ENCODE data around the gene LRRC27. TPM values are rescaled to one million over a fixed set of nuclear protein-coding genes. Genes with fewer than 3 reads are reported as not detected.

The LRRC27 gene
- polyA plus RNA-seq, 4 donors, result 19.9 to 32.5 (median 26.5) TPM

DNA sequence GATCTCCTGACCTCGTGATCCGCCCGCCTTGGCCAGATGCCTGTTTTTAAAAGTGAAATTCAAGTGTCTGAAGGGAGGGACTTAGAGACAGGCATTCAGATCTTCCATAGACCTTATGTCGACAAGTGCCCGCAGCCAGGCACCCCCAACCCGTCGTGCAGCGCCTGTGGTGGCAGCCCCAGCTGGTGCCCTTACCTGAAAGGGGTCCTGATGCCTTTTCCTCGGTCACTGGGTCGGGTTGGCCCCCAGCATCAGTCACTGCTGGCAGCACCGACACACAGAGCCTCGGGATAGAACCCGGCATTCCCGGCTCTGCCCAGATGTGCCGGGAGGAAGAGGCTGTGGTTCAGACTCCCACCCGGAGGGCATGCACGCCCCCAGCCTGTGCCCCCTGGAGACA, 23.3 kb downstream of the LRRC27 start:
- no peak for DNase-seq (ENCODE audit: low read depth in 4 of 4, low spot score in 2 of 4)

DNA sequence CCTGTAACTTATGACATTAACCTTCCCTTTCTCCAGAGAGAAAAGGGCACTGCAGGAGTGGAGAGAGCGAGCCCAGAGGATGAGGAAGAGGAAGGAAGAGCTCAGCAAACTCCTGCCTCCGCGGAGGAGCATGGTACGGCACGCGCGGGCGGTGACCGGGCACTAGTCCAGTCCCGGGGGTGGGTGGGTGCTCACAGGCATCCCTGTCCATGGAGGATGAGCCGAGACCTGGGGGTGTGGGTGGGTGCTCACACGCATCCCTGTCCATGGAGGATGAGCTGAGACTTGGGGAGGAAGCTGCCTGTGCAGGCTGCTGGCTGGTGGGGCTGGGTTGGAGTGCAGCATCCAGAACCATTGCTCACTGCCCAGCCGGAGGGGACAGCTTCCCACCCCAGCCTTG, 23.8 kb downstream of the LRRC27 start:
- no peak for DNase-seq (ENCODE audit: low read depth in 4 of 4, low spot score in 2 of 4)

DNA sequence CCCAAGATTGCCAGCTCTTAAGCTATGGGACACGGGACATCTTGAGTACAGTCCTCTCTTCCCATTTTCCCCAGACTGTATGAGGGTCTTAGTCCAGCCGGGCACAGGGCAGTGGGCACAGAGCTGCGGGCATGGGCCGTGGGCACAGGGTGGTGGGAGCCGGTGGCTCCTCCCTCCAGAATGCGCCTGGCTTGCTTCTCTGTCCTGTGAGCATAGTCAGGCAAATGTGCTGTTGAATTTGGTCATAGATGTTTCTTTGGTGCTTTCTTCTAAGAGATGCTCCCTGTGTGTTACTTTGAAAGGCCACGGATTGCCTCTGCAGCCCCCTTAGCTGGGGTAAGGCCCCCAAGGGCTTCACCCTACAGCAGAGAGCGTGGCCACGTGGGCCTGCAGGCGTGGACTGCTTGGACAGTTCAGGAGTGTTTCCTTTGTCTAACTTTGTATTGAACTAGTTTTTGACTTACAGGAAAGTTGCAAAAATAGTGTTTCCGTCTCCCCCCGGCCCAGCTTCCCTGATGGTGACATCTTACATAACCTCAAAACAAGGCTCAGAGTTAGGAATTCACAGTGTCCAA, 24.7 kb downstream of the LRRC27 start:
- no peak for DNase-seq (ENCODE audit: low read depth in 4 of 4, low spot score in 2 of 4)

DNA sequence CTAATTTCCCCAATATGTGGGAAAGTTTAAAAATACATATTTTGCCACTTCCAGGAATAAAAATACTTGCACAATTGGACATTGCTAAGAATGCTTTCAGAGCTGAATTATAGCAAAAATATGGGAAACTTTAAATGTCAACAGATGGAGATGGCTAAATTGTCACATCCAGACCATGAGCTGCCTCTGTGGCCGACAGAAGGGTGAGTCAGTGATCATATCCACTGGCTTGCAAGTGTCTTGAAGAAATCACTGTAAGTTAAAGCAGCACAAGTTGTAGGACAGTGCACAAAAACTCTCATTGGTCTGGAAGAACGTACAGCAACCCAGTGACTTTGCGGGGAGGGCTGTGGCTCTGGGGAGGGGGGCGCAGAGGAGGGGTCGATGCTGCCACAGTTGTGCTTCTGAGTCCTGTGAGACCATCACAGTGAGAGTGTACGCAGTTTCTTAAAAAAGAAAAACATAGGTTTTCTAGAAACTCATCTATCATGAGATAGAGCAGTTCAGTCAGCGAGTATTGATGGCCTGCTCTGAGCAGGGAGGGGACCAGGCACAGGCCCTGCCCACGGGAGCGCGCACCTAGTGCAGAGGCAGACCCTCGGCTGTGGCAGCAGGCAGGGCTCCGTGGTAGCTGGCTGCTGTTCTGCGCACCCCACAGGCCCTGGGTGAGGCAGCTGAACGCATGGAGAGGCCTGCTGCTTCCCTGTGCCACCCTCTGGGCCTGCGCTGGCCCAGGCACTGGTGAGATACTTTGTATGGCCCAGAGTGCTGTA, 25.5 kb downstream of the LRRC27 start:
- DNase-seq (ENCODE audit: low read depth in 4 of 4, low spot score in 2 of 4), result no peak

DNA sequence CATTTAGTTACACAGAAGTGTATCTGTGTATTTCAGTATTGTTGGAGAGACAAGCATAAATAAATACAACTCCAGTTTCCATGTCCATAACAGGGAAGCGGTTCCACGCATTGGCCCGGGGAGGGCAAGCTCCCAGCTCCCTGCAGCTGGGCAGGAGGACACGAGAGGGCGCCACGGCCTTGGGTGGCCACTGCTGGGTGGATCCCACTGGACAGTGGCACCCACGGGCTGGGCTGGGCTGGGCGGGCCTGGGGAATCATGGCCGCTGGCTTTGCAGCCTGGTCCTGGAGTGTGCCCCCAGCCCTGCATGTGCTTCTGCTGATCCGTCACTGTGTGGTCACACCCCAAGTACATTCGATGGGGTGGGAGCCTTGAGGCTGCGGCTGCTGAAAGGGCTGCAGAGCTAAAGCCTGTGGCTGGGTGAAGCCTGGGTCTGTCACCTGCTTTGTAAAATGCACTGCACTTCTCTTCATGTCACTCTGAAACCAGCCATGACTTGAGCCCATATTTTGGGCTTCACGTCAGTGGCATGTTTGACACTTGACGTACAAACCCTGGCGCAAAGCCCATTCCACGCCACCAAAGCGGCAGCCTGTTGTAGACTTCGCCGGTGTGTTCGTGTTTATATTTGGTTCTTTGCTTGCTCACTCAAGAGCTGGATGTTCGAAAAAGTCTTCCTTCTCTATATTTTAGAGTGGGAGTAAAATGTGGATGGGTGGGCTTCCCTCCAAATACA, 27.5 kb downstream of the LRRC27 start:
- no peak for DNase-seq (ENCODE audit: low read depth in 4 of 4, low spot score in 2 of 4)

DNA sequence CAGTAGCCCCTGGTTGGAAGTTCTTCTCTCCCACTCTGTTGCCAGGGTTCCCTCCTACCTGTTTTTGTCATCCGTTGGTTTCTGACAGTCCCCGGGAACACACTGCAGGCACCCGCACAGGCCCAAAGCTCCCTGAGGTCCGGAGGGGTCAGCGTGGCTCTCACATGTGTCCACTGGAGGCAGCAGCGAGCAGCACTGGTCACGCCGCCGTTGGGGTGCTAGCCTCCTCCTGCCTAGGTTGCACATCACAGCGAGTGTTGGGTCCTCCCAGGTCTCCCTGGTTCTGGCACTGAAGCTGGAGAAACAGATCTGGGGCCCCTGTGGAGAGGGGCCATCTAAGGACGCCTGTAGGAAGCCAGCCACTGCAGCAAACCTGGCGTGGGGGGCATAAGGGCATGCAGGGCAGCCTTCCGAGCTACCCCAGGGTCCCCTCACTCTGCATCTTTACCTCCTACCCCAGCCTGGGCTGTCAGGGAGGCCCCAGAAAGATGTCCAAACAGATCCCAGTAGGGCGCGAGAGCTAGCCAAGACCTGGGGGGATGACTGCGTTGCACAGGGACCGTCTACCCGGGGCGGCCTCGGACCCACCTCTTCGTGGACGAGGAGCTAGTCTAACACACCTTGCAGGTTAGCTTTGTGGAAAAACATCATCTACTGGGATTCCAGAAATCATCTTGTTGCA, 28.9 kb downstream of the LRRC27 start:
- no peak for DNase-seq (ENCODE audit: low read depth in 4 of 4, low spot score in 2 of 4)

DNA sequence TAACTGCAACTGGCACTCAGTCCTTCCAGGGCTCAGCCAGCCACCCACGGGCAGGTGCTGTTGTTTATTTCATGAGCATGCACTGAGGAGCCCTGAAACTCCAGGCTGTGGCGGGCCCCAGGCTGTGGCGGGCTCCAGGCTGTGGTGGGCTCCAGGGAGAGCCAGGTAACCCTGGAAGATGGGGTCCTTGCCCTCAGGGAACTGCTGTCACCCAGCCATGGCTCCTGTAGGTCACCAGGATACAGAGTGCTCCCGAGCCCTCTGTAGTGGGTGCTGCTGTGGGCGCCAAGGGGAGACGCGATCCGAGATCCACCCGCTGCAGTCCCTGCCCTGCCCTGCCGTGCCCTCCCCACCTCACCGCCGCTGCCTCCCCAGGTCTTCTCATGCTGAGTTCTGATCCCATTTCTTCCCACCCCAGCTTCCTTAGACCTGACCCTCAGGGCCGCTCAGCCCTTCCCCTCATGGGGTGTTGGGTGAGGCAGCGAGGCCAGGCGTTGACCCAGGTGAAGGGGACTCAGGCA, 29.6 kb downstream of the LRRC27 start:
- no peak for DNase-seq (ENCODE audit: low read depth in 4 of 4, low spot score in 2 of 4)

DNA sequence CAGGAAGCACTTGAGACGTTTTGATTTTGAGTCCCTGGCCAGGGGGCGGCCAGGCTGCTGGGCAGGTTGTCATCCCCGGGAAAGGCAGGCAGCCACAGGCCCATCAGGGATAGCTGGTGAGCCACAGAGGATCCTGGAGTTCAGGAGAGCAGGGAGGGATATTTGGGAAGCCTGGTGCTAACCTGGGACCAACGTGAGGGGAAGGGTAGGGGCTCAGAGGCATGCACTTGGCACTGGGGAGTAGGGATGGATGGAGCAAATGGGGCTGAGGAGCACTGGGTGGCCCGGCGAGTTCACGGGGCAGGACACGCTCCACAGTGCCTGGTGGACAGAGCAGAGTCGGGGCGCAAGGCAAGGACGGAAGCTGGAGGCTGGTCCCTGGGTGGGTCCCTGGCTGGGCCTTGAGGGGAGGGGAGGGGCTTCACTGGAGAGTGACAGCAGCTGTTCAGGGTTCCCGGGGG, 30.2 kb downstream of the LRRC27 start:
- DNase-seq (ENCODE audit: low read depth in 4 of 4, low spot score in 2 of 4), result no peak

DNA sequence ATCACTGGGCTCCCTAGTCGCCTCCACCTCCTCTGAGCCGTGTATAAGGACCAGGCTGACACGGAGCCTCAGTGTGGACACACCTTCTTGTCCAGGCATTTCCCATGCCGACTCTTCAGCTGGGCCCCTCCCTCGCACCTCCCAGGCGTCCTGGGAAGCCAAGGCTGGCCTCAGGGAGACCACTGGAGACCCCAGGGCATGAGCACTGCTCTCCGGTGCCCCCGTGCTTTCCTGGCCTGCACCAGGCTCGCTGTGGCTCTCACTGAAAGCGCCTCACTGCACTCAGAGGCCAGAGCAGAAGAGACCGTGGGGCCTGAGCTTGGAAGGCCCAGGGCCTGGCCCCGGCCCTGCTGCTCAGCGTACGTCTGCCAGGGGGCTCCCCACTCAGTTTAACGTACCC, 31.4 kb downstream of the LRRC27 start:
- no peak for DNase-seq (ENCODE audit: low read depth in 4 of 4, low spot score in 2 of 4)

DNA sequence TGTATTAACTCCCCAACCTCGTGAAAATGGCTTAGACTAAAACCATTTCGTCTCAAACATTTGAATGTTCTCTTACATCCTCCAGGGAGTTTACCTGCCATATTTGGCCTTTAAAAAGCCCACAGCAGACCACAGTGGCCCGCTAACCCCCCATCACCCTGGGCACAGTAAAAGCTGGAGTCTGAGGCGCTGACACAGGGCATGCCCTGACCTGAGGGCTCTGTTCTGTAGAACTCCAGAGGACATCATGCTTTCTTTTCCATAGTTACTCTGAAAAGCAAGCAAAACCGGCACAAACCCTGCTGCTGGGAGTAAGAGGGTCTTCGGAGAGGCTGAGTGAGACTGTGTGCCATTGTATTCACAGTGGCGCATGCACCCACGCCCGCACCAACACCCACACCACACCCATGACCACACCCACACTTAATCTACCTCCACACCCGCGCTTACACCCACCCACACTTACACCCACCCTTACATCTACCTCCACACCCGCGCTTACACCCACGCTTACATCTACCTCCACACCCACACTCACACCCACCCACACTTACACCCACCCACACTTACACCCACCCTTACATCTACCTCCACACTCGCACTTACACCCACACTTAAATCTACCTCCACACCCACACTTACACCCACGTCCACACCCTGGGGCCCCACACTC, 32.1 kb downstream of the LRRC27 start:
- DNase-seq (ENCODE audit: low read depth in 4 of 4, low spot score in 2 of 4), result no peak

DNA sequence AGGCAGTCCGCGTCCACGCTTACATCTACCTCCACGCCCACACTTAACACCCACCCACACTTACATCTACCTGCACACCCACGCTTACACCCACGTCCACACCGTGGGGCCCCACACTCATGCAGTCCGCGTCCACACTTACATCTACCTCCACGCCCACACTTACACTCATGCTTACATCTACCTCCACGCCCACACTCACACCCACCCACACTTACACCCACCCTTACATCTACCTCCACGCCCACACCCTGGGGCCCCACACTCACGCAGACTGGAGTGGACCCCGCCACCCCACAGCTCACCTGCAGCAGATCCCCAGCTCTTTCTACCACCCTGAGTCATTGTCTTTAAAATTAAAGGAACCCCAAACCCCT, 32.6 kb downstream of the LRRC27 start:
- DNase-seq (ENCODE audit: low read depth in 4 of 4, low spot score in 2 of 4), result no peak

DNA sequence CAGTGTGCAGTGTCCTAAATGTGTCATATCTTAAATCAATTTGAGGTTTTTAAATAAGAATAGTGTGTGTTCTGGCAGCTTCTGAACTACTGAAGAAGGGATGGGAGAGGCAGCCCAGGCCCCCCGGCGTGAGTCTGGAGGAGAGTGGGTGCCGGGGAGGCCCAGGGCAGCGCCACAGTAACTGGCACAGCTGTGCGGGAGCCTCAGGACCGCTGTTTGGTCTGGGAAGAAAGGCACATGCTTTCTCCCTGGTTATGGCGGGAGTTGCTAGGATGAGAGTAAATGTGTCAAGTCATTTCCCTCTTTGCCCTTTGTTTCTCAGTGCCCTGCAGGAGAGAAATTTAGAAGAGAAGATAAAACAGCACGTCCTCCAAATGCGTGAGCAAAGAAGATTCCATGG, 33.1 kb downstream of the LRRC27 start:
- no peak for DNase-seq (ENCODE audit: low read depth in 4 of 4, low spot score in 2 of 4)

DNA sequence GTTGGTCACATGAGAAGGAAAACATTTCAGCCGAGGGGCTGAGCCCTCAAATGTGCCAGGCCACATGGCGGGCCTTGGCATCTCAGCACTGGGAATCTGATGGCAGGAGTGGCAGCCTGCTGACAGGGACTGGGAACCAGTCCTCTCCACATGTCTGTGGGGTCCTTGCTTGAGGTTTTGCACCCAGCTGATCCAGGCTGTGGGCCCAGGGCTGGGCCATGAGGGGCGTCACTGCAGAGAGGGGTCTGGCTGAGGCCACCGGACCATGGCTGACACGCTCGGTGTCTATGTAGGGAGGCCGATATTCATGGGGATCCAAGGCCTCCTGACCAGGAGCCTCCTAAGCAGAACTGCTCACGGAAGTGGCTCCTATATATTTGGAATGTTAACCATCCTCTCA, 34.0 kb downstream of the LRRC27 start:
- DNase-seq (ENCODE audit: low read depth in 4 of 4, low spot score in 2 of 4), result no peak

DNA sequence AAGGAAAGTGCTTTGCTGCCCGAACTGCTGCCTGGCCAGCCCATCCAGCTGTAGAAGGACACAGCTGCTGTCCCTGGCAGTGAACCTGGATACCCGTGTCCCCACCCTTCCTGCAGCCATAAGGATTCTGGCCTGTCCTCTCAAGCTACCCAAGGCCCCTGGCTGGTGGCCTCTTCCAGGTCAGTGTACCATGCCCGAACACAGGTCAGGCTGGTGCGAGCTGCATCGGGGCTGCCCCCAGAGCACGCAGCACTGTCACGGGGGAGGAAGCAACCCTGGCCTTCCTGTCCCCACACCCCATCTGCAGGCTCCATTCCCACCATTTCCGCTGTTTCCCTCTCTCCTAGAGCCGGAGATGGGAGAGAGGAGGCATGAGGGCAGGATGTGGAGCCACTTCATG, 34.5 kb downstream of the LRRC27 start:
- no peak for DNase-seq (ENCODE audit: low read depth in 4 of 4, low spot score in 2 of 4)

DNA sequence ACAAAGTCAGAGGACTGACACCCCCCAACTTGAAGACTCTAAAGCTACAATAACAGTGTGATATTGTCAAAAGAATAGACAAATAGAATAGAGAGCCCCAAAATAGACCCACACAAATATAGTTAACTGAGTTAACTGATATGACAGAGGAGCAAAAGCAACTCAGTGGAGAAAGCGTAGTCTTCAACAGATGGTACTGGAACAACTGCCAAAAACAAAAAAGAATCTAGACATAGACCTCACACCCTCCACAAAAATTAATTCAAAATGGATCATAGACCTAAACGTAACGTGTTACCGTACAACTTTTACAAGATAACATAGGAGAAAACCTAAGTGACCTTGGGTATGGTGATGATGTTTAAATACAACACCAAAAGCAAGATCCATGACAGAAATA, 36.4 kb downstream of the LRRC27 start:
- no peak for DNase-seq (ENCODE audit: low read depth in 4 of 4, low spot score in 2 of 4)

DNA sequence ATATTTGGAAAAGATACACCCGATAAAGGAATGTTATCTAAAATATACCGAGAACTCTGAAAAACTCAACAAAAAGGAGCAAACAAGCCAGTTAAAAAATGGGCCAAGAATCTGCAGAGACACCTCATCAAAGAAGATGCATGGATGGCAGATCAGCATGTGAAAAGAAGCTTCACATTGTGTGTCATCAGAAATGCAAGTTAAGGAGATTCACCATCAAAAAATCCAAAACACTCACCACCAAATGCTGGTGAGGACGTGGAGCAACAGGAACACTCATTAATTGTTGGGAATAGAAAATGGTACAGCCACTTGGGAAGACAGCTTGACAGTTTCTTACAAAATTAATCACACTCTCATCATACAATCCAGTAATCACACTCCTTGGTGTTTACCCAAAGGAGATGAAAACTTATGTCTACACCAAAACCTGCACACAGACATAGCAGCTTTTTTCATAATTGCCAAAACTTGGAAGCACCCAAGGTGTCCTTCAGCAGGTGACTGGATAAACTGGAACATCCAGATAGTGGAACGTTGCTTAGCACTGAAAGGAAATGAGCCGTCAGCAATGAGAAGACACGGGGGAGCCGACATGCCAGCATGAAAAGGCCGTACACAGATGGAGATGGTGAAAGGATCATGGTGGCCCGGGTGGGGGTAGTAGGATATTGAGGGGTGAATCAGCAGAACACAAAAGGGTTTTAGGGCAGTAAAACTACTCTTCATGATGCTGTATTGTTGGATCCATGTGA, 37.1 kb downstream of the LRRC27 start:
- no peak for DNase-seq (ENCODE audit: low read depth in 4 of 4, low spot score in 2 of 4)

DNA sequence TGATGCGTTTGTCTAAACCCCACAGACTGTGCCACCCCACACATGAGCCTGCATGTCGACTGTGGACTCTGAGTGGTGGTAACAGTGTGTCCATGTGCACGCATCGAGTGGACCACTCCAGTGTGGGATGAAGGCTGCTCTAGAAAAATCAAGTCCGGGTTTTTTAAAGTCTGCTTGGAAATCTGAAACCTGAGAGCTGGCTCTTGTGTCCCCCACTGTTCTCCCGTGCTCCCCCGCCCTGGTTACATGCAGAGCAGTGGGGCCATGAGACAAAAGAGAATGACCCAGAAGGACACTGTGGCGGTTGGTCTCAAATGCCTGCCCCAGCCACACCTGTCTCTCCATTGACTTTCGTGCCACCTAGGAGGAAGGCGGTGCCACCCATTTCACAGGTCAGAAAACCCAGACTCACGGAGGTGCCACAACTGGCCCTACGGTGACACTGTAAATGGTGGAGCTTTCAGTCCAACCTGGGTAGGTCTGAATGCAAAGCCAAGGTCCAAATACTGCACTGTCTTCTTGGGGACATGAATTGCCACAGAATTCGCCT, 37.7 kb downstream of the LRRC27 start:
- no peak for DNase-seq (ENCODE audit: low read depth in 4 of 4, low spot score in 2 of 4)

DNA sequence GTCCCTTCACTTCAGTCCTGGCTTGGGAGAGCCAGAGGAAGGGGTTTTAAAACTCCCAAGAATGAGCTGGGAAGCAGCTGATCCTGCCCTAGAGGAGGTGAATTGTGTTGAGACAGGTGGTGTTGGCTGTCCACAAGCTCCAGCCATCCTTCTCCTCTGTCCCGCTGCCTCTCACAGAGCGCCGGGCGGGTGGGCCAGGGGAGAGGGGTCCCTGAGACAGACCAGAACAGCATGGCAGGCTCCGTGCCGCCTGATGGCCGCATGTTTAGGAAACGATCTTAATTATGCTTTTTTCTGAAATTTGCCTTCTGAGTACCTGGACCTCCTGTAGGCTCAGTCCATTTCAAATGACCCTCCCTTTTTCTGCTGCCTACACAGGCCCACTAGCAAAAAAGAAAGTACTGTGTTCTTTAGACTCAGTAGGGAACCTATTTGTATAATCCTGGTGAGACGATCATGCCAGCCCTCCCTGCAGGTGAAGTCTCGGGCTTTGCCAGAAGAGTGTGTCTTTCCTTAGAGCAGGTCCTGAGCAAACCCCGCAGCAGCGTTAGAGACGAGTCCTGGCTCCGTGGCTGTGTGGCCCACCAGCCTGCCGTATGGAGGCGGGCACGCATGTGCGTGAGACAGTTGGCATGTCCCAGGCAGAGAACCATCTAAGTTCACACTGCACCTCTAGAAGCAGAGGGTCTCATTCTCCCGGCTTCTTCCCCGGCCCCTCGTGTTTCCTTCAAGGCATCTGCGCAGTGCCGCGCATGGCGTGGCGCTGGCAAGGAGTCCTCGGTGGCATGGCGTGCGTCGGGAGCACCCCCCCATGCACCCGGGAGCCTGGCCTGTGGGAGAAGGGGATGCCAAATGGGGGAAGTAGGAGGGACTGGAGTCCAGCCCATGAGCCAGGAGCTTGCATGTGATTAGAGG, 38.7 kb downstream of the LRRC27 start:
- DNase-seq (ENCODE audit: low read depth in 4 of 4, low spot score in 2 of 4), result no peak

All from left renal cortex interstitium (tissue), 4 donors.